ENCODE data around the gene ABCA13. TPM values are rescaled to one million over a fixed set of nuclear protein-coding genes. Genes with fewer than 3 reads are reported as not detected.

ABCA13 gene
- total RNA-seq, 6 experiments from 2014 or later = 0.02 to 0.08 (median 0.05) TPM; not detected in 1

DNA sequence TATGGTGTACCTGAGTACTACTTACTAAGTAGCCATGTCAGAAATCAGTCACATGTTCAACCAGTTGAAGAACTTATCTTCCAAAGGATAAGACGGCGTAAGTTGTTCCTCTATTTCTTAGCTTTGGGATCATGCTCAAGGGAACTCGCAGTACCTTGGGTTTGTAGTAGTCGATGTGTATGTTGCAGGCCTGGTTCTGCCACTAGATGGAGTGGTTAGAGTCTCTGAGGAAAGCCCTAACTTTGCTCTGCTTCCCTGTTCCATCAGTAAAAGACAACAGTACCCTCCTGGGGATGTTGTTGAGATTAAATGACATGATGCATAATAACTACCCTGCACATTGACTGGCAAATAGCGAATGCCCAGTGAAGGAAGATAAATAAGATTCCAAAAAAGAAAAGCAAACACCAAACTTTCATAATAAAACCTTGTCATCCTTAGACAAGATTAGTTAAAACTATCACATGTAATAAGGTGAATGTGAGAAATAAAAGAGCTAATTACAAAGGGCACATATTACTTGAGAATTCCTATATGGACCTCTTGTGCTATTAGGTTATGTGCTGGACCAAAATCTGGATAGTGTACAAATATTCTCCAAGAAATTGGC is 165.9 kb downstream of the ABCA13 start:
- Mint-ChIP-seq H3K27ac (no peak overlapping the region), H3K9me3 (no peaks in the 10 kb centered on the region), H3K27me3 (ENCODE audit: insufficient read depth) (no peaks in the 10 kb centered on the region; the same call in 1 of the 2 replicates), H3K4me3 (no peak overlapping the region), H3K4me1 (ENCODE audit: low read depth) (no peaks in the 10 kb centered on the region), H3K36me3 (ENCODE audit: low read depth) (no peaks in the 10 kb centered on the region)
- DNase-seq = peak; percentile 25
- TF ChIP-seq, protein P1, sequence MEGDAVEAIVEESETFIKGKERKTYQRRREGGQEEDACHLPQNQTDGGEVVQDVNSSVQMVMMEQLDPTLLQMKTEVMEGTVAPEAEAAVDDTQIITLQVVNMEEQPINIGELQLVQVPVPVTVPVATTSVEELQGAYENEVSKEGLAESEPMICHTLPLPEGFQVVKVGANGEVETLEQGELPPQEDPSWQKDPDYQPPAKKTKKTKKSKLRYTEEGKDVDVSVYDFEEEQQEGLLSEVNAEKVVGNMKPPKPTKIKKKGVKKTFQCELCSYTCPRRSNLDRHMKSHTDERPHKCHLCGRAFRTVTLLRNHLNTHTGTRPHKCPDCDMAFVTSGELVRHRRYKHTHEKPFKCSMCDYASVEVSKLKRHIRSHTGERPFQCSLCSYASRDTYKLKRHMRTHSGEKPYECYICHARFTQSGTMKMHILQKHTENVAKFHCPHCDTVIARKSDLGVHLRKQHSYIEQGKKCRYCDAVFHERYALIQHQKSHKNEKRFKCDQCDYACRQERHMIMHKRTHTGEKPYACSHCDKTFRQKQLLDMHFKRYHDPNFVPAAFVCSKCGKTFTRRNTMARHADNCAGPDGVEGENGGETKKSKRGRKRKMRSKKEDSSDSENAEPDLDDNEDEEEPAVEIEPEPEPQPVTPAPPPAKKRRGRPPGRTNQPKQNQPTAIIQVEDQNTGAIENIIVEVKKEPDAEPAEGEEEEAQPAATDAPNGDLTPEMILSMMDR (IDR thresholded peaks at IDR 0.05) = peak; percentile 75

DNA sequence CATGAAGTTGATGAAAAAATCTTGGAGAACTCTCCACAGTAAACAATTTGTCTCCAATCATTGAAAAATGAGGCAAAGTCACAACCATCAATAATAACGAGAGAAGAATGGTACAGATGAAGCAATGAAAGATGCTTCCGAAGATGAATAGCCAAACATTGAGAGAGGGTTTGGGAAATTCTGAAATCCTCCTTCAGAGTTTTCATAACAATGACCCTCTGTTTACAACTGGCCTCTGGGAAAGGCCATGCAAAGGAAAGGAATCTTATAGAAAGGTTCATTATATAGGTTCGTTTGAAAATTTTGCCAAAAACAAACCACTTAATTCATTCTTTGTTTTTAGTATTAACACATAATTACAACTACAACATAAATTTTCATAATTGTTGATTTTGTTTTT is 166.5 kb downstream of the ABCA13 start:
- DNase-seq = no peak
- H3K4me3 Mint-ChIP-seq = no peak overlapping the region
- H3K27me3 Mint-ChIP-seq (ENCODE audit: insufficient read depth) = no peaks in the 10 kb centered on the region; the same call in 1 of the 2 replicates
- no peak overlapping the region for H3K27ac Mint-ChIP-seq
- H3K36me3 Mint-ChIP-seq (ENCODE audit: low read depth) = no peaks in the 10 kb centered on the region
- H3K9me3 Mint-ChIP-seq = no peaks in the 10 kb centered on the region
- H3K4me1 Mint-ChIP-seq (ENCODE audit: low read depth) = no peaks in the 10 kb centered on the region
- TF ChIP-seq, protein P1 (IDR thresholded peaks at IDR 0.05) = no peak

DNA sequence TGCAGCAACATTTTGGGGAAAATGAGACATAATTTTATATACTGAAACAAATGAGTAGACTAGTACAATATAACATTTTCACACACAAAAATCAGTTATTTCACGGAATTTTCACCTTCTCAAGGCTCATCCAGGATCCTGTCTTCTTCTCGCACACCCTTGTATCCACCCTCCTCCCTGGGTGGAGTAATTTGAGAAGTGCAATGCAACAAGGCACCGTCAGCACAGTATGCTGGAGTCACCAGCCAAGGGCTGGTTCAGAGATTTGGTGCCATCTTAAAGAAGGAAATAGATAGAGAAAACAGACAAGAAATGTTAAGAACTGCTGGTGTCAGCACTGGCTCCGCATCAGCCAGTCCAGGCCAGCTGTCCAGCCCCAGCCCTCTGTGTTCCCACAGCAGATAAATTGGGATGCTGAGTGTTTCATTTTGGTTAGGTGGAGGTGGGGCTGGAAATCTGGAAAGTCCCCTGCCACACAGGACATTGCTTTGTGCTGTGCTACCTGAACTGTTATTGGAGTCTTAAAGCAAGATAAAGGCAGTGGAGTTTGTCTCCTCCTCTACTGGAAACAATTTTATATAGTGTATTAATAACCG is 176.1 kb downstream of the ABCA13 start:
- H3K27me3 Mint-ChIP-seq (ENCODE audit: insufficient read depth) = peaks cover 2% of the 10 kb centered on the region; the same call in 1 of the 2 replicates
- H3K4me3 Mint-ChIP-seq = no peak overlapping the region
- H3K36me3 Mint-ChIP-seq (ENCODE audit: low read depth) = no peaks in the 10 kb centered on the region
- H3K9me3 Mint-ChIP-seq = no peaks in the 10 kb centered on the region
- TF ChIP-seq, protein P1 (IDR thresholded peaks at IDR 0.05) = no peak
- H3K27ac Mint-ChIP-seq = no peak overlapping the region
- no peaks in the 10 kb centered on the region for H3K4me1 Mint-ChIP-seq (ENCODE audit: low read depth)
- no peak for DNase-seq

DNA sequence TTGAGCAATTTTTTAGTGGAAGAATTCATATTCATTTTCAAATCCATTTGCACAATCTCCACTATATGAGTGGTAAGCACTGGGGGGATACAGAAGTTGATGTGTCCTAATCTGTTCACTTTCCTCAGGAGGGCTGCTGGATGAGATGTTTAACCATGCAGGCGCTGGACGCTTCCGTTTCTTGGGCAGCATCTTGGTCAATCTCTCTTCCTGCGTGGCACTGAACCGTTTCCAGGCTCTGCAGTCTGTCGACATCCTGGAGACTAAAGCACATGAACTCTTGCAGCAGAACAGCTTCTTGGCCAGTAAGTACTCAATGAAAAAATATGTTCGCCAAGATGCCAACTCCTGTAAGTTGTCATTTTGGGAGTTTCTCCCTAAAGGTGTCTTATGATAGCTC is 179.3 kb downstream of the ABCA13 start:
- H3K36me3 Mint-ChIP-seq (ENCODE audit: low read depth) = no peaks in the 10 kb centered on the region
- H3K9me3 Mint-ChIP-seq = no peaks in the 10 kb centered on the region; the same call in 1 of the 2 replicates
- H3K4me3 Mint-ChIP-seq = no peak overlapping the region
- no peak for DNase-seq
- H3K27ac Mint-ChIP-seq = no peak overlapping the region
- TF ChIP-seq, protein P1 (IDR thresholded peaks at IDR 0.05) = no peak
- no peaks in the 10 kb centered on the region for H3K4me1 Mint-ChIP-seq (ENCODE audit: low read depth)
- H3K27me3 Mint-ChIP-seq (ENCODE audit: insufficient read depth) = peaks cover 5% of the 10 kb centered on the region

DNA sequence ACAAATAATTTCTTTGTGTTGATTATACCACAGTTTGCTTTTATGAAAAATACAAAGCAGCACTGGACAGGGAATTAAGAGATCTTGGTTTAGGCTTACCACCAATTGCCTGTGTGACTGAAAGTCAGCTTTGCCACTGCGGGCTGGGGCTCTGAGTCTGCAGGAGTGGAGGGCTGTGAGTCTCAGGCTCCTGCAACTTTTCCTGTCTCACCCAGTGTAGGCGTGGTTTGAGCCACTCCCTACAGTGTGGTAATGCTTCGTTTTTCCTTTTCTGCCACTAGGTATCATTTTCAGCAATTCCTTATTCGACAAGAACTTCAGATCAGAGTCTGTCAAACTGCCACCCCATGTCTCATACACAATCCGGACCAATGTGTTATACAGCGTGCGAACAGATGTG is 180.6 kb downstream of the ABCA13 start:
- H3K36me3 Mint-ChIP-seq (ENCODE audit: low read depth) = no peaks in the 10 kb centered on the region
- peaks cover 7% of the 10 kb centered on the region for H3K27me3 Mint-ChIP-seq (ENCODE audit: insufficient read depth)
- H3K27ac Mint-ChIP-seq = no peak overlapping the region
- H3K4me1 Mint-ChIP-seq (ENCODE audit: low read depth) = no peaks in the 10 kb centered on the region
- no peak for DNase-seq
- no peak overlapping the region for H3K4me3 Mint-ChIP-seq
- no peaks in the 10 kb centered on the region; the same call in 1 of the 2 replicates for H3K9me3 Mint-ChIP-seq
- TF ChIP-seq, protein P1 (IDR thresholded peaks at IDR 0.05) = no peak
